Ovary (tissue), 3 donors: Measurements from ENCODE around the gene POLR1E.

Experiments
- CTCF ChIP-seq, 3 donors: fragments of 450-650 bp in 2 of 3; fragments of 200-600 bp in 1 of 3; IDR thresholded peaks; one replicate each; pipeline versions ENCODE4 v1.5.1 to v1.8.0; 2016 to 2022; ENCODE audit warnings: antibody characterized with exemption in 3 of 3, mild to moderate bottlenecking in 1 of 3
- EP300 ChIP-seq: sonication (generic); formaldehyde crosslinking; IDR thresholded peaks from one replicate; pipeline ENCODE4 v1.6.1; 2017; ENCODE audit warnings: antibody characterized with exemption
- POLR2A ChIP-seq: fragments of 450-650 bp; IDR thresholded peaks from one replicate; pipeline ENCODE4 v1.6.1; 2017; ENCODE audit warnings: antibody characterized with exemption, mild to moderate bottlenecking, moderate library complexity
- donor health status: DM: no; HTN: no; CAD: no.

GRCh38 chr9:37551468-37551867 is 65.7 kb downstream of the POLR1E start:
- no peak for TF ChIP-seq CTCF (IDR thresholded peaks at IDR 0.05)
- TF ChIP-seq POLR2A: no peak
- no peak for TF ChIP-seq EP300
